GM12891 (cell line): ENCODE results near the gene COL25A1.

Source experiments
- POLR2A ChIP-seq: IDR thresholded peaks from 2 replicates; pipeline ENCODE4 v1.6.1; 2011; ENCODE audit warnings: low read depth, low read length, control low read depth
- POLR2AphosphoS5 ChIP-seq: IDR thresholded peaks from 2 replicates; pipeline ENCODE4 v1.6.1; 2011; ENCODE audit warnings: low read depth, low read length, control low read depth

GRCh38 chr4:109243871-109244270, 58.6 kb downstream of the COL25A1 start:
- TF ChIP-seq POLR2A (no peak), POLR2AphosphoS5 (no peak)
